GM12875 (cell line): Measurements from ENCODE around the gene DNM3.

Source experiments
- H3K4me3 ChIP-seq: one replicate; pipeline ENCODE4 v1.5.1; 2011; ENCODE audit warnings: low read depth, low read length, control low read depth
- CTCF ChIP-seq: IDR thresholded peaks from 2 replicates; pipeline ENCODE4 v1.5.1; 2011; ENCODE audit warnings: low read depth, mild to moderate bottlenecking, control low read depth, inconsistent platforms, low read length, moderate library complexity, borderline replicate concordance; ENCODE audit not compliant: insufficient read depth

DNM3 gene

GRCh38 chr1:172139196-172139595, 297.9 kb downstream of the DNM3 start:
- TF ChIP-seq CTCF = no peak
- no peak overlapping the region for H3K4me3 ChIP-seq

GRCh38 chr1:172140072-172140471, 298.8 kb downstream of the DNM3 start:
- no peak overlapping the region for H3K4me3 ChIP-seq
- no peak for TF ChIP-seq CTCF

- TF ChIP-seq CTCF = no peak
- no peak overlapping the region for H3K4me3 ChIP-seq
Observed at GRCh38 chr1:172140591-172140990, 299.3 kb downstream of the DNM3 start.

- H3K4me3 ChIP-seq = no peak overlapping the region
- no peak for TF ChIP-seq CTCF
Observed at GRCh38 chr1:172141341-172141881, 300.1 kb downstream of the DNM3 start.

GRCh38 chr1:172142324-172142723, 301.0 kb downstream of the DNM3 start:
- TF ChIP-seq CTCF = no peak
- H3K4me3 ChIP-seq = no peak overlapping the region

GRCh38 chr1:172143384-172144055, 302.2 kb downstream of the DNM3 start:
- no peak overlapping the region for H3K4me3 ChIP-seq
- TF ChIP-seq CTCF = no peak

- TF ChIP-seq CTCF = no peak
- no peak overlapping the region for H3K4me3 ChIP-seq
Observed at GRCh38 chr1:172144445-172145061, 303.3 kb downstream of the DNM3 start.
